Astrocyte (in vitro differentiated cells and primary cell): ENCODE data around the gene HSPA2. TPM values are rescaled to one million over a fixed set of nuclear protein-coding genes. Genes with fewer than 3 reads are reported as not detected.
A peak's percentile ranks its signal among the peaks of the same experiment; 100 is the strongest.

ENCODE experiments used
- DNase-seq: peaks from one replicate; pipeline ENCODE4 v3.0.0-alpha.2; 2010; ENCODE audit warnings: low read depth
- FAIRE-seq: peaks from 2 replicates; lab custom pipeline; 2011; peaks lifted over from hg19 to GRCh38; lab: Jason Lieb, UNC
- H2AFZ ChIP-seq: 2 replicates; pipeline ENCODE4 v1.6.0; 2012; ENCODE audit warnings: low read depth, low read length, inconsistent platforms
- H3K27ac ChIP-seq: 2 replicates; pipeline ENCODE4 v1.5.1; 2011; ENCODE audit warnings: low read depth, low read length, inconsistent platforms
- H3K27me3 ChIP-seq: 2 replicates; pipeline ENCODE4 v1.6.0; 2011; ENCODE audit warnings: low read length, inconsistent platforms; ENCODE audit not compliant: insufficient read depth
- H3K36me3 ChIP-seq: 2 replicates; pipeline ENCODE4 v1.5.1; 2011; ENCODE audit warnings: low read length, inconsistent platforms; ENCODE audit not compliant: insufficient read depth
- H3K4me1 ChIP-seq: 2 replicates; pipeline ENCODE4 v1.5.1; 2011; ENCODE audit warnings: low read length, inconsistent platforms; ENCODE audit not compliant: insufficient read depth
- H3K4me2 ChIP-seq: 2 replicates; pipeline ENCODE4 v1.6.0; 2012; ENCODE audit warnings: low read length, inconsistent platforms
- H3K4me3 ChIP-seq: 2 replicates; pipeline ENCODE4 v1.5.1; 2011; ENCODE audit warnings: low read depth, mild to moderate bottlenecking, low read length, inconsistent platforms; ENCODE audit not compliant: insufficient read depth
- H3K79me2 ChIP-seq: 2 replicates; pipeline ENCODE4 v1.6.0; 2012; ENCODE audit warnings: mild to moderate bottlenecking, low read length, inconsistent platforms; ENCODE audit not compliant: insufficient read depth
- H3K9ac ChIP-seq: 2 replicates; pipeline ENCODE4 v1.6.0; 2012; ENCODE audit warnings: mild to moderate bottlenecking, low read length, inconsistent platforms
- H3K9me3 ChIP-seq: 2 replicates; pipeline ENCODE4 v1.5.1; 2012; ENCODE audit warnings: low read depth, mild to moderate bottlenecking, low read length, inconsistent platforms; ENCODE audit not compliant: insufficient read depth
- H4K20me1 ChIP-seq: 2 replicates; pipeline ENCODE4 v1.6.0; 2012; ENCODE audit warnings: low read length, inconsistent platforms; ENCODE audit not compliant: insufficient read depth
- H3K27ac Mint-ChIP-seq: one replicate; pipeline ENCODE4 v1.8.0; 2021; ENCODE audit warnings: mild to moderate bottlenecking, mixed read lengths; ENCODE audit not compliant: unreplicated experiment
- H3K27me3 Mint-ChIP-seq: one replicate; pipeline ENCODE4 v1.8.0; 2021; ENCODE audit warnings: low read depth, mixed read lengths; ENCODE audit not compliant: unreplicated experiment
- H3K36me3 Mint-ChIP-seq: one replicate; pipeline ENCODE4 v1.8.0; 2021; ENCODE audit warnings: low read depth, mixed read lengths; ENCODE audit not compliant: unreplicated experiment
- H3K4me1 Mint-ChIP-seq: one replicate; pipeline ENCODE4 v1.8.0; 2021; ENCODE audit warnings: low read depth, mixed read lengths; ENCODE audit not compliant: unreplicated experiment
- H3K4me3 Mint-ChIP-seq: one replicate; pipeline ENCODE4 v1.8.0; 2021; ENCODE audit warnings: mild to moderate bottlenecking, moderate library complexity, mixed read lengths; ENCODE audit not compliant: unreplicated experiment
- H3K9me3 Mint-ChIP-seq: one replicate; pipeline ENCODE4 v1.8.0; 2021; ENCODE audit warnings: mild to moderate bottlenecking, mixed read lengths; ENCODE audit not compliant: unreplicated experiment
- EZH2 ChIP-seq: IDR thresholded peaks from 2 replicates; pipeline ENCODE4 v1.6.1; 2012; ENCODE audit warnings: mild to moderate bottlenecking, low read length, inconsistent platforms; ENCODE audit not compliant: insufficient read depth
- total RNA-seq: library from RNA; stranded (reverse); gene quantifications from 2 replicates; pipeline ENCODE4 v1.2.1, GENCODE V29; 2021
- TF ChIP-seq, protein P1 (sequence below): IDR thresholded peaks from 2 replicates; pipeline ENCODE4 v1.5.1; 2011; ENCODE audit warnings: low read depth, mild to moderate bottlenecking, inconsistent platforms, low read length, moderate library complexity; ENCODE audit not compliant: insufficient read depth

The HSPA2 gene
- total RNA-seq, 1 donor from 2014 or later: 2.8 TPM

DNA sequence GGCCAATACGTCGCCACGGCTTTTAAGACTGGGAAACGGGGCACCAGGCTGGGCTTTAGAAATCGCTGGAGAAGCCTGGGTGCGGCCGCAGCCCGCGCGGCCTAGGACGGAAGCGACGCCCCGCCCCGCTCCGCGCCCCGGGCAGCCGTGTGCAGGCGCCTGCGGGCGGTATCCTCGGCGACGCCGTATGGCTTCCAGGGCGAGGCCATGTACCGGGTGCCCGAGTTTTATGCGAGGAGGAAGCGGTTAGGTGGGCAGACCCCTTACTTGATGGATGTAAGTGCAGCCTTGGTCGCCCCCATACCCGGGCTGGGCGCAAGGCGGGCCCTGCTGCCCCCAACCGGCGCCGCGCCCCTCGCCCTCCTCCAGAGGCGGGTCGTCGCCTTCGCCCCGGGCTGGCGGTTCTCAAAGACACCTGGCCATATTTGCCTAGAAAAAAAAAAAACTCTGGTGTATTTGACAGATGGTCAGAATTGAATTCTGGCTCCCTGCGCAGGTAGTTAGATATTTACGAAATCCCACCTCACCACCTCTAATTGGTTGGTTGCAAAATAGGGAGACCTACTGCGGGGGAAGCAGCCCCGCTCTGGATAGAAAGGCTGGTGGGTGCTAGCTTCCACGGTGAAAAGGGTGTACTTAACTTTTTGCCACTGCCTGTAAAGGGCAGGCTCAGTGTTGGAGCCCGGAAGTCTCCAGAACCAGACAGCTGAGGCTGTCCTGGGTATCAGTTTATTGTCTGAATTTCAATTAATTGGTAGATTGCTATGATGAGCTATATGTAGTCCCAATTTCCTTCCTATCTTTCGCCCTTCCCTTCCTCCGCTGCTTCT, 9.5 kb downstream of the HSPA2 start, which contains the start of gene PPP1R36:
Gene PPP1R36 (plus strand): TSS at position 171 of the 830 bp plus-strand sequence. CDS start 37 bp downstream, at position 208.
- Histone ChIP-seq H3K36me3 (no peaks in the 10 kb centered on the region), H3K79me2 (no peaks in the 10 kb centered on the region), H2AFZ (peak within 1 kb of the TSS; percentile 77), H3K4me3 (peak within 1 kb of the TSS; percentile 46), H3K27ac (no peak within 1 kb of the TSS), H3K9me3 (no peaks in the 10 kb centered on the region), H3K27me3 (peaks cover 20% of the 10 kb centered on the region), H3K9ac (peak within 1 kb of the TSS; percentile 20), H4K20me1 (no peaks in the 10 kb centered on the region), H3K4me1 (peaks cover 10% of the 10 kb centered on the region), H3K4me2 (peak within 1 kb of the TSS; percentile 82)
- peaks cover 10% of the 10 kb centered on the region for H3K4me1 Mint-ChIP-seq
- H3K27me3 Mint-ChIP-seq: peaks cover 15% of the 10 kb centered on the region
- no peaks in the 10 kb centered on the region for H3K9me3 Mint-ChIP-seq
- peak; percentile 25 for TF ChIP-seq EZH2
- TF ChIP-seq, protein P1, sequence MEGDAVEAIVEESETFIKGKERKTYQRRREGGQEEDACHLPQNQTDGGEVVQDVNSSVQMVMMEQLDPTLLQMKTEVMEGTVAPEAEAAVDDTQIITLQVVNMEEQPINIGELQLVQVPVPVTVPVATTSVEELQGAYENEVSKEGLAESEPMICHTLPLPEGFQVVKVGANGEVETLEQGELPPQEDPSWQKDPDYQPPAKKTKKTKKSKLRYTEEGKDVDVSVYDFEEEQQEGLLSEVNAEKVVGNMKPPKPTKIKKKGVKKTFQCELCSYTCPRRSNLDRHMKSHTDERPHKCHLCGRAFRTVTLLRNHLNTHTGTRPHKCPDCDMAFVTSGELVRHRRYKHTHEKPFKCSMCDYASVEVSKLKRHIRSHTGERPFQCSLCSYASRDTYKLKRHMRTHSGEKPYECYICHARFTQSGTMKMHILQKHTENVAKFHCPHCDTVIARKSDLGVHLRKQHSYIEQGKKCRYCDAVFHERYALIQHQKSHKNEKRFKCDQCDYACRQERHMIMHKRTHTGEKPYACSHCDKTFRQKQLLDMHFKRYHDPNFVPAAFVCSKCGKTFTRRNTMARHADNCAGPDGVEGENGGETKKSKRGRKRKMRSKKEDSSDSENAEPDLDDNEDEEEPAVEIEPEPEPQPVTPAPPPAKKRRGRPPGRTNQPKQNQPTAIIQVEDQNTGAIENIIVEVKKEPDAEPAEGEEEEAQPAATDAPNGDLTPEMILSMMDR: no peak
- DNase-seq: no peak
- peak within 1 kb of the TSS; percentile 51 for H3K27ac Mint-ChIP-seq
- FAIRE-seq: no peak
- H3K36me3 Mint-ChIP-seq: no peaks in the 10 kb centered on the region
- peak within 1 kb of the TSS; percentile 72 for H3K4me3 Mint-ChIP-seq

GRCh38 chr14:64550621-64551333, 10.2 kb downstream of the HSPA2 start:
- FAIRE-seq: no peak
- H3K9me3 ChIP-seq: no peaks in the 10 kb centered on the region
- peaks cover 10% of the 10 kb centered on the region for H3K4me1 ChIP-seq
- no peaks in the 10 kb centered on the region for H3K36me3 ChIP-seq
- H2AFZ ChIP-seq: no peak overlapping the region
- no peak overlapping the region for H3K4me3 ChIP-seq
- no peak overlapping the region for H3K9ac ChIP-seq
- TF ChIP-seq, protein P1: no peak
- TF ChIP-seq EZH2: no peak
- peaks cover 15% of the 10 kb centered on the region for H3K27me3 Mint-ChIP-seq
- H3K4me2 ChIP-seq: peak overlapping the region; percentile 82
- H3K27me3 ChIP-seq: peaks cover 20% of the 10 kb centered on the region
- no peaks in the 10 kb centered on the region for H3K79me2 ChIP-seq
- H3K4me1 Mint-ChIP-seq: peaks cover 10% of the 10 kb centered on the region
- no peaks in the 10 kb centered on the region for H3K36me3 Mint-ChIP-seq
- no peak for DNase-seq
- H3K27ac ChIP-seq: no peak overlapping the region
- no peaks in the 10 kb centered on the region for H4K20me1 ChIP-seq
- no peaks in the 10 kb centered on the region for H3K9me3 Mint-ChIP-seq
- no peak overlapping the region for H3K27ac Mint-ChIP-seq
- H3K4me3 Mint-ChIP-seq: peak overlapping the region; percentile 72
